Erythroblast (primary cell): Measurements from ENCODE around the gene TMEM95.
"Not testable (repeated sequence)": the region's sequence is repeated elsewhere in the genome, so short reads cannot be mapped to it uniquely, and the experiment has no call there.

ENCODE experiments used
- GATA1 ChIP-seq: IDR thresholded peaks from 2 replicates; pipeline ENCODE4 v1.6.1; 2011; ENCODE audit warnings: low read depth, mild to moderate bottlenecking, control low read depth, low read length, moderate library complexity
- POLR2A ChIP-seq: IDR thresholded peaks from 2 replicates; pipeline ENCODE4 v1.6.1; 2011; ENCODE audit warnings: mild to moderate bottlenecking, low read length

- TF ChIP-seq POLR2A, GATA1: not testable (repeated sequence)
Observed at GRCh38 chr17:7337600-7337999, 17.4 kb upstream of the TMEM95 start.
